ENCODE results near the gene EEF2KMT.

DNA sequence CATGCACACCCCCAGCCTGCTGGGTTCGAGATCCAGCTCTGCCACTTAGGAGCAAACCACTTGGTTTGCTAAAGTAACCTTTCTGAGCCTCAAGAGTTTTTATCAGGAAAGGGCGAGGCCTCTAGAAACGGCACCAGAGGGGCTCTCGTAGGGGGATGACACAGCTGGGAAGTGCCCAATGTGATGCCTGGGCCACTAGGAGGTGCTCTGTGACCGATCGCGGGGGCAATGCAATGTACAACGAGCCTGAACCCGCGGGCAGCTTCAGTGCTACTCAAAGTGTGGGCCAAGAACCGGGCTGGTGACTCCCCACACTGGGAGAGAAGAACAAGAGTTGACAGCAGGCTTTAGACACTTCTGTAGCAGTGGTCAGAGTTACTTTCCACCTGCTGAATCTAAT lies 41.2 kb downstream of the EEF2KMT start:
- no peak for TF ChIP-seq POLR2A (IDR thresholded peaks at IDR 0.05)
- TF ChIP-seq CTCF (IDR thresholded peaks at IDR 0.05), result no peak

All from uterus (tissue), 2 donors.